CD4-positive, alpha-beta T cell treated with Interferon alpha-2 for 1 hour (primary cell): ENCODE results near the gene HMGB4.

Experiments
- DNase-seq, 2 donors: peaks; one replicate each; pipeline ENCODE4 v3.0.0-alpha.2; 2020 to 2022

Gene HMGB4

GRCh38 chr1:33863779-33864178 is at the start of gene HMGB4:
HMGB4 (plus strand) TSS chr1:33864079; CDS start chr1:33864192, 113 bp downstream.
- DNase-seq = no peak

- no peak for DNase-seq
Measured at GRCh38 chr1:33814166-33814565, 49.7 kb upstream of the HMGB4 start.

- no peak for DNase-seq
Measured at GRCh38 chr1:33815061-33815460, 48.8 kb upstream of the HMGB4 start.

- no peak for DNase-seq
Measured at GRCh38 chr1:33818071-33818470, 45.8 kb upstream of the HMGB4 start.

- DNase-seq = no peak
Measured at GRCh38 chr1:33819290-33819912, 44.5 kb upstream of the HMGB4 start.

GRCh38 chr1:33819913-33820311 is 44.0 kb upstream of the HMGB4 start:
- DNase-seq = no peak

GRCh38 chr1:33820804-33821203 is 43.1 kb upstream of the HMGB4 start:
- no peak for DNase-seq

- DNase-seq = no peak
Measured at GRCh38 chr1:33821291-33821690, 42.6 kb upstream of the HMGB4 start.

- DNase-seq = no peak
Measured at GRCh38 chr1:33822396-33822795, 41.5 kb upstream of the HMGB4 start.

GRCh38 chr1:33823401-33823800 is 40.5 kb upstream of the HMGB4 start:
- no peak for DNase-seq

GRCh38 chr1:33823830-33824229 is 40.0 kb upstream of the HMGB4 start:
- DNase-seq = no peak

GRCh38 chr1:33824321-33824720 is 39.6 kb upstream of the HMGB4 start:
- no peak for DNase-seq

GRCh38 chr1:33824971-33825370 is 38.9 kb upstream of the HMGB4 start:
- no peak for DNase-seq

- no peak for DNase-seq
Measured at GRCh38 chr1:33825506-33825905, 38.4 kb upstream of the HMGB4 start.

GRCh38 chr1:33826311-33826710 is 37.6 kb upstream of the HMGB4 start:
- DNase-seq = no peak

GRCh38 chr1:33826711-33827110 is 37.2 kb upstream of the HMGB4 start:
- no peak for DNase-seq

GRCh38 chr1:33828059-33828458 is 35.8 kb upstream of the HMGB4 start:
- DNase-seq = no peak

- no peak for DNase-seq
Measured at GRCh38 chr1:33828654-33829053, 35.2 kb upstream of the HMGB4 start.

GRCh38 chr1:33836911-33837310 is 27.0 kb upstream of the HMGB4 start:
- DNase-seq = no peak

GRCh38 chr1:33837635-33838034 is 26.2 kb upstream of the HMGB4 start:
- DNase-seq = no peak

GRCh38 chr1:33841494-33841893 is 22.4 kb upstream of the HMGB4 start:
- no peak for DNase-seq

- DNase-seq = no peak
Measured at GRCh38 chr1:33842348-33842747, 21.5 kb upstream of the HMGB4 start.

GRCh38 chr1:33844166-33844565 is 19.7 kb upstream of the HMGB4 start:
- no peak for DNase-seq

GRCh38 chr1:33846861-33847260 is 17.0 kb upstream of the HMGB4 start:
- DNase-seq = no peak

GRCh38 chr1:33848205-33848937 is 15.5 kb upstream of the HMGB4 start:
- DNase-seq = no peak
